GM10266 (cell line): ENCODE measurements around the gene BRF1.
"Not testable (repeated sequence)": the region's sequence is repeated elsewhere in the genome, so short reads cannot be mapped to it uniquely, and the experiment has no call there.

ENCODE experiments used
- DNase-seq: peaks from one replicate; pipeline ENCODE4 v3.0.0; 2012; ENCODE audit errors: extremely low spot score
- CTCF ChIP-seq: IDR thresholded peaks from 2 replicates; pipeline ENCODE4 v1.5.1; 2012; ENCODE audit warnings: mild to moderate bottlenecking, low read depth; ENCODE audit not compliant: control insufficient read depth, insufficient read depth; ENCODE audit errors: missing control alignments

The BRF1 gene

DNA sequence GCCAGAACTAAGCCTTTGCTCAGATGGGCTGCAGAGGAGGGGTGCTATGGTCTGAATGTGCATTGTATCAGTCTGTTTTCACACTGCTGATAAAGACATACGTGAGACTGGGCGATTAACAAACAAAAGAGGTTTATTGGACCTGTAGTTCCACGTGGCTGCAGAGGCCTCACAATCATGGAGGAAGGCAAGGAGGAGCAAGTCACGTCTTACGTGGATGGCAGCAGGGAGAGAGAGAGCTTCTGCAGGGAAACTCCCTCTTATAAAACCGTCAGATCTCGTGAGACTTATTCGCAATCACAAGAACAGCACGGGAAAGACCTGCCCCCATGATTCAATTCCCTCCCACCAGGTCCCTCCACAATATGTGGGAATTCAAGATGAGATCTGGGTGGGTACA, 3.8 kb upstream of the BRF1 start:
- TF ChIP-seq CTCF = no peak
- DNase-seq = no peak

- TF ChIP-seq CTCF = no peak
- DNase-seq = no peak
These were observed 3.1 kb upstream of the BRF1 start for GRCh38 chr14:105303949-105304348.

GRCh38 chr14:105301915-105302249, 1.1 kb upstream of the BRF1 start:
- DNase-seq = not testable (repeated sequence)

DNA sequence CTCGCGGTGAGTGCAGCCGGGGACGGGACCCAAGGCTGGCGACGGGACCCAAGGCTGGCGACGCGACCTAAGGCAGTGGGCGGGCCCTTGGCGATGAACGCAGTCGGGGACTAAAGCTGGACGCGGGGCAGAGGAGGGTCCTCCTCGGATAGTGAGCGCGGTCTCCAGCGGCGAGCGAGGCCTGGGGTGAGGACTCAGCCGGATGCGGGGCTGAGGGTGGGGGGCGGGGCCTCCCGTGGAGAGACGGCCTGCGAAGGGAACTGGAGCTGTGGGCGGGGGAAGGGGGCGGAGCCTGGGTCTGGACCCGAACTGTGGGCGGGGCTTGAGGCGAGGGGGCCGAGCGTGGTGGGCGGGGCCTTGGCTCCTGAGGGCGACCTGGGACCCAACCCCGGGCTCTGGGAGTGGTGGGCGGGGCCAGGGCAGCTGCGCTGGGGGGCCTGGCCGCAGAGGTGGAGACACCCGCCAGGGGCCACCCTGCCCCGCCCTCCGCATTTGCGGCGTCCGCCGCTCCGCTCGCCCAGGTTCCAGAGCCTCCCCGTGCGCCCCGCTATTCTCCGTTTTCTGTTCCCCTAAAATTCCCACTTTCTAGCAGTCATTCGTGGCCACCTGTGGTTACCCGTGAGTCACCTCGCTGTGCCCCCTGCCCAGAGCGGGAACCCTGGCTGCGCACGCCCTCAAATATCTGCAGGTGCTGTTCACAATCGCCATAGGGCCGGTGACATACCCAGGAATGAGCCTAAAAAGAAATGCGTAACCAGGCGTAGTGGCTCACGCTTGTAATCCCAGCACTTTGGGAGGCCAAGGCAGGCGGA, 508 bp upstream of the BRF1 start:
- peak; percentile 100 for DNase-seq
- no peak for TF ChIP-seq CTCF

DNA sequence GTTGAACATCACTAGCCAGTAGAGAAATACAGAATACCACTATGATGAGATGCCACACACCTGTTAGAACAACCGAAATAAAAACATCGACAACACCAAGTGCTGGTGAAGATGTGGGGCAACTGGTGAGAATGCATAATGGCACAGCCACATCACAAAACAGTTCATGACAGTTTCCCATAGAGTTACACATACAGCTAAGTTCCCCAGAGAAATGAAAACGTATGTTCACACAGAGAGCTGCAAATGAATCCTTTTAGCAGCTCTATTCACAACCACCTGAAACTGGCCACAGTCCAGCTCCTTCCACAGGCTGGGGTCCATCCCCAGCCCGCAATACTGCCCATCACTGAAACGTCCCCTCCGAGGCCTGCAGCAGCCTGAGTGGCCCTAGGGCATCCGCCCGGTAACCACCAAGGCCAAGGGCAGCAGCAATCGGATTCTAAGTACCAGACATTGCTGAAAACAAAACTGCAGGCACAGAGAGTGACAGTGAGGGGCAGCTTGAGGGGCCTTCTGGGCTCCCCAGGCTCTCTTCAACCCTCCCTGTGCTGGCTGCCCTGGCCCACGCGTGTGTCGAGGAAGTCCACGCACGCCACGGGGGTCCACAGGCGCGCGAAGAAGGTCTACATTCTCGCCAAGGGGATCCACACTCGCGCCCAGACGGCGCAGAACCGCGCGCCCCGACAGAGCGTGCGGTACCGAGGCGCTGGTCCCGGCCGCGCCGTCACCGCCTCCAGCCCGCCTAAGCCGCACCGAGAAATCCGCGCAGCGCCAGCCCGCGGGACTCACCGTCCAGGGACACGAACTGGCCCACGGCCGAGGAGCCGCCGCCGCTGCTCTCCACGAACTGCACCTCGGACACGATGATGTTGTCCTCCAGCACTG, 903 bp downstream of the BRF1 start:
- no peak for DNase-seq
- no peak for TF ChIP-seq CTCF

- not testable (repeated sequence) for DNase-seq
These were observed 3.5 kb downstream of the BRF1 start for GRCh38 chr14:105297311-105297710.

DNA sequence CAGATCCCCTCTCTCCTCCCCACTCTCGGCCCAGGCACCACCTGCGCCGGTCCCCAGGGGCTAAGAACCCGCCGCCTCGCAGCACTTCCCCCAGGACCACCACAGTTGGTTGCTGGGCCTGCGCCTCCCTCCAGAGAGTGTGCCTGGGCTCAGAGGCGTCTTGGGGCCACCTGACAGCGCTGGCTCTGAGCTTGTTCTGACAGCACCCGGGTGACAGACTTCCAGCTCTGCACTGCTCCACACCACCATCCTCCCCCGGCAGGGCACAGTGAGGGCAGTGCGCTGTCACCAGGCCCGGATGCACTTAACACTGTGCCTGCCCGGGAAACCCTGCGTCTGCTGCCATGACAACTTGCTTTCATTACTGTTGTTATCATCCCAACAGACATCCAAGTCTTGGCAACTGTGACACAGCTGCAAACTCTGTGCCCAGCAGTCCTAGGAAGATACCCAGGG, 6.6 kb downstream of the BRF1 start:
- DNase-seq = no peak
- TF ChIP-seq CTCF = no peak
